Fibroblast of skin of left biceps (primary cell): ENCODE data around the gene NACC1.

Source experiments
- DNase-seq, 2 experiments: peaks; one replicate each; pipeline ENCODE4 v3.0.0-alpha.2; 2013; ENCODE audit warnings: low read depth in 2 of 2

NACC1 gene

GRCh38 chr19:13100031-13100588 lies 18.0 kb upstream of the NACC1 start:
- no peak for DNase-seq

- no peak for DNase-seq
These were observed 17.0 kb upstream of the NACC1 start for GRCh38 chr19:13100841-13101589.

DNA sequence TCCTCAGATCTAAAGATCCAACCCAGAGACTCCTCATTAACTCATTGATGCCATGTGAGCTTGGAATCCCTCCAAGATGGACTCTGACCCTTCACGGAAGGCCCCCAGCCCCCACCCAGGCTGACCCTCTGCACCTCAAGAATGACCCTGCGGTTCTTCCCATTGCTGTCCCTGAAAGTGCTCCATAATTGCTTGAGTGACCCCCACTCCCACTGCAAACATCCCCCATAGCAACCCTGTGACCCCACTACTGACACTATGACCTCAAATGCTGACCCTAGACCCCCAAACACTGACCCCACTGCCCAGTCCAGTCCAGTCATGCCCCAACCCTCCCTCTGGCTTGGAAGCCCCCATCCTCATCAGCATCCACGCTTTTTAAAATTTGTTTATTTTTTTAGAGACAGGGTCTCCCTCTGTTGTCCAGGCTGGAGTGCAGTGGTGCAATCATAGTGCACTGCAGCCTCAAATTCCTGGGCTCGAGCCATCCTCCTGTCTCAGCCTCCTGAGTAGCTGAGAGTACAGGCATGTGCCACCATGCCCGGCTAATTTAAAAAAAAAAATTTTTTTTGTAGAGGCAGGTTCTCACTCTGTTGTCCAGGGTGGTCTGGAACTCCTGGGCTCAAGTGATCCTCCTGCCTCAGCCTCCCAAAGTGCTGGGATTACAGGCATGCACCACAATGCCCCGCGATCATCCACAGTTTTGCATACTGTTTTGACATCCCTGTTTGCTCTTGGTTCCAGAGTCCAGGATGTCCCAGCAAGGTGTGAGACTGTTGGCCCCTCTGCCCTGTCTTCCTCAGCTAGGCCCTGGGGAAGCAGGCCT lies 16.3 kb upstream of the NACC1 start:
- DNase-seq: no peak

DNA sequence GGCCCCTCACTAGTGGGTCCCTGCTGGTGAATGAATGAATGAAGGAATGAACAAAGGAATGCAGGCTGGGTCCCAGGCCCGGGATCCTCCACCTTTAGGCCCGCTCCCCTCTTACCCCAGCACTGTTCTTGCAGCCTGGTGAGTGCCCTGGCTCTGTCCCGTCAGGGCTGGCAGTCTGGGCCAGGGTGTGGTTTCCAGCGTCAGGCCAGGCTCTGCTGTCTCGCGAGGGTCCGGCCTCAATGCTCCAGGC lies 15.7 kb upstream of the NACC1 start:
- no peak for DNase-seq

- DNase-seq: no peak
These were observed 15.1 kb upstream of the NACC1 start, which contains the start of gene LYL1 for GRCh38 chr19:13102666-13103580. LYL1 (minus strand) TSS chr19:13102858; CDS start chr19:13101171, 1,687 bp downstream.

- DNase-seq: no peak
These were observed 14.3 kb upstream of the NACC1 start for GRCh38 chr19:13103581-13104359.

- no peak for DNase-seq
These were observed 13.7 kb upstream of the NACC1 start for GRCh38 chr19:13104360-13104847.

GRCh38 chr19:13104848-13105711 lies 13.0 kb upstream of the NACC1 start:
- no peak for DNase-seq

- no peak for DNase-seq
These were observed 8.5 kb upstream of the NACC1 start for GRCh38 chr19:13109361-13110098.

GRCh38 chr19:13110099-13110610 lies 7.9 kb upstream of the NACC1 start:
- no peak for DNase-seq

- DNase-seq: no peak
These were observed 5.5 kb upstream of the NACC1 start for GRCh38 chr19:13112555-13112954.

DNA sequence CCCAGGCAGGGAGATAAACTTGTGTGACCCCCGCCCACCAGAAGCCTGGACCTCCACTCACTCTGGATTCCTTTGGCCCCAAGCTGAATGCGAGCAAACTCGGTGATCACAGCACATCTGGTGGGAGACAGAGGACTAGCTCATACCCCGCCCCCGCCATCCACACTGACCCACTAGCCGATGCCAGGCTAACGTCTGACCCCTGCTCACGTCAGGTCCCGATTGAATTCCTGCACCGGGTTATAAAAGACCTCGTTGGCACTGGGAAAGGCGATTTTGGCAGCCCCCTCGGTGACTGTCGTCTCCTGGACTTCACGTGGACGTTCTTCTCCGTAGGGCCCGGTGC lies 2.2 kb upstream of the NACC1 start:
- no peak for DNase-seq

DNA sequence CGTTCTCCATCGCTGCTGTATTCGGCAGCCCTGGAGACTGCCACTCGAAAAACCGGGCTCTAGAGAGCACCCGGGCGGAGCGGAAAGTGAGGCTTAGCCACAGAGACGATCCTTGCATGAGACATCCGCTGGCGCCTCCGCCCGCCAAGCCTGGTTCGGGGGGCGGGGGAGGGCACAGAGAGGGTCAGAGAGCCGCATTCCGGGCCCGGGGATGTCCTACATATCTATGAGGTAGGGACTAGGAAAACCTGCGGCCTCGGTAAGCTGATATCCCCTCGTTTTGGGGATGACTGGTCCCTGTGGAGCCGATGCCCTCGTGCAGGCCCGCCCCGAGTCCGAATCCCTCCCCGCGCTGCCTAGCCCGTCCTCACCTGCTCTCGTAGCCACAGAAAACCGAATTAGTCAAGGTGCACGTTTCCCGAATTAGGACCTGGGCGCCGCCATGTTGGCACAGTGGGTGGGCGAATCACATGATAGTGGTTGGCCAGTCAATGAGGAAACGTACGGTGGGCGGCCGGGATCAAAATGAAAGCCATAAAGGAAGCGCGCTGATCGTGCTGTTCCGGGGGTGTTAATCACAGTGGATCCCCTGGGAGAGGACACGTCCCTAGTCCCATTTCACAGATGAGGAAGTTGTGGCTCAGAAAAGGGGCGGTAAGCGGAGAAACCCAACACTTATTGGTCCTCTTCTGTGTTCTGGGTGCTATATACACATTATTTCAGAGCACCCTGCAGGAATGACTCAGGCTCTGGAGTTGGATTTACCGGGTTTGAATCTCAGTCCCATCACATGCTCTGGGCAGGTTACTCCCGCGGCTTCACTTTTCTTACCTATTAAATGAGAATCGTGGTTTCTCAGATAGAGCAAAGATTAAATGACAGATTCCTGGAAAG lies 1.5 kb upstream of the NACC1 start, which contains the start of gene TRMT1:
TSS of gene TRMT1 (minus strand) at position 459 of the 894 bp plus-strand sequence. CDS start at position 118, 341 bp downstream.
- peak; percentile 82 to 84 for DNase-seq

- DNase-seq: no peak
These were observed 790 bp upstream of the NACC1 start for GRCh38 chr19:13117176-13117771.

GRCh38 chr19:13118424-13119193 lies 545 bp downstream of the NACC1 start:
- DNase-seq: no peak

DNA sequence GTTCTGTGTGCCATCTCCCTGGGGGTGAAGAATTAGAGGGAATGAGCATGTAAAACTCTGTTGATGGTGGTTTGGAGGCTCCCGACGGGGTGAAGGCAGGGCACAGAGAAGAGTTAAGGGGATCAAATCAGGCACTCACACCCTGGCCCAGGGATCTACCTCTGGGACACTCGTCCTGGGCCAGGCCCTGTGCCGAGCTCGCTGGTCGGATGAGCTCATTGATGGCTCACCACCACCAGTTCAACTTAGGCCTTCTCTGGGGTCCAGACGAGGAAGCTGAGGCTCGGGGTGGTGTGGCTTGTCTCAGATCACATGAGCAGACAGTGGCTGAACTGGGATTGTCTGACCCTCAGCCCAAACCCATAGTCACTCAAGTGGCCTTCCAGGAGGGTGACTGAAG lies 1.6 kb downstream of the NACC1 start:
- DNase-seq: no peak

GRCh38 chr19:13120031-13120430 lies 2.0 kb downstream of the NACC1 start:
- no peak for DNase-seq
